ENCODE data around the gene CELF3.
"Not testable (repeated sequence)": the region's sequence is repeated elsewhere in the genome, so short reads cannot be mapped to it uniquely, and the experiment has no call there.

CELF3 gene

GRCh38 chr1:151716771-151717631, at the start of gene CELF3:
Gene CELF3, minus strand, starts transcription at chr1:151716803. Its CDS starts 783 bp downstream, at chr1:151716020.
- DNase-seq, result peak; percentile 26

- no peak for DNase-seq
Observed at GRCh38 chr1:151763990-151764389, 47.4 kb upstream of the CELF3 start.

GRCh38 chr1:151762941-151763921, 46.6 kb upstream of the CELF3 start, which contains the start of gene MRPL9:
Gene MRPL9, minus strand, starts transcription at chr1:151763496. Its CDS starts 17 bp downstream, at chr1:151763479.
- peak; percentile 87 for DNase-seq

GRCh38 chr1:151760597-151761385, 44.2 kb upstream of the CELF3 start:
- DNase-seq, result no peak

- DNase-seq, result no peak
Observed at GRCh38 chr1:151759241-151759640, 42.6 kb upstream of the CELF3 start.

GRCh38 chr1:151756291-151756690, 39.7 kb upstream of the CELF3 start:
- DNase-seq, result no peak

GRCh38 chr1:151741516-151741915, 24.9 kb upstream of the CELF3 start:
- no peak for DNase-seq

- no peak for DNase-seq
Observed at GRCh38 chr1:151739590-151740355, 23.2 kb upstream of the CELF3 start.

GRCh38 chr1:151737479-151737878, 20.9 kb upstream of the CELF3 start:
- DNase-seq, result no peak

- DNase-seq, result no peak
Observed at GRCh38 chr1:151737026-151737425, 20.4 kb upstream of the CELF3 start.

- DNase-seq, result not testable (repeated sequence)
Observed at GRCh38 chr1:151733995-151734394, 17.4 kb upstream of the CELF3 start.

- DNase-seq, result no peak
Observed at GRCh38 chr1:151733126-151733525, 16.5 kb upstream of the CELF3 start.

GRCh38 chr1:151729966-151730291, 13.3 kb upstream of the CELF3 start:
- DNase-seq, result no peak

GRCh38 chr1:151729157-151729965, 12.8 kb upstream of the CELF3 start:
- DNase-seq, result no peak

- DNase-seq, result no peak
Observed at GRCh38 chr1:151728151-151729054, 11.8 kb upstream of the CELF3 start.

GRCh38 chr1:151723726-151724370, 7.2 kb upstream of the CELF3 start:
- no peak for DNase-seq

GRCh38 chr1:151721788-151722510, 5.3 kb upstream of the CELF3 start:
- no peak for DNase-seq

GRCh38 chr1:151720974-151721787, 4.6 kb upstream of the CELF3 start, which contains the start of gene RIIAD1:
Gene RIIAD1, plus strand, starts transcription at chr1:151721522. Its CDS starts 15 bp downstream, at chr1:151721537.
- peak; percentile 54 for DNase-seq
